Bone marrow (tissue), 2 donors: Measurements from ENCODE around the gene AKR1B15.
"Not testable (repeated sequence)": the region's sequence is repeated elsewhere in the genome, so short reads cannot be mapped to it uniquely, and the experiment has no call there.

Experiments used
- DNase-seq, 2 donors: peaks; one replicate each; lab custom pipeline; 2025; lab: John Stamatoyannopoulos, UW

The AKR1B15 gene

GRCh38 chr7:134548877-134549276 is at the start of gene AKR1B15:
TSS of gene AKR1B15 (plus strand) at chr7:134549110. CDS start at chr7:134564620, 15,510 bp downstream.
- no peak for DNase-seq

GRCh38 chr7:134500406-134500805 is 48.5 kb upstream of the AKR1B15 start:
- DNase-seq, result no peak

- no peak for DNase-seq
Measured at GRCh38 chr7:134500982-134501381, 47.9 kb upstream of the AKR1B15 start.

GRCh38 chr7:134502463-134503371 is 46.2 kb upstream of the AKR1B15 start:
- no peak for DNase-seq

- no peak for DNase-seq
Measured at GRCh38 chr7:134504660-134505164, 44.2 kb upstream of the AKR1B15 start.

GRCh38 chr7:134505856-134506255 is 43.1 kb upstream of the AKR1B15 start:
- no peak for DNase-seq

GRCh38 chr7:134509010-134509409 is 39.9 kb upstream of the AKR1B15 start:
- DNase-seq, result no peak

GRCh38 chr7:134510646-134511045 is 38.3 kb upstream of the AKR1B15 start:
- no peak for DNase-seq

GRCh38 chr7:134512271-134512670 is 36.6 kb upstream of the AKR1B15 start:
- no peak for DNase-seq

GRCh38 chr7:134513169-134513752 is 35.6 kb upstream of the AKR1B15 start:
- DNase-seq, result no peak

- no peak for DNase-seq
Measured at GRCh38 chr7:134514106-134514505, 34.8 kb upstream of the AKR1B15 start.

- peak in 1 of 2 donors; percentile 13 for DNase-seq
Measured at GRCh38 chr7:134514663-134515062, 34.2 kb upstream of the AKR1B15 start.

- DNase-seq, result no peak
Measured at GRCh38 chr7:134515569-134516468, 33.1 kb upstream of the AKR1B15 start.

GRCh38 chr7:134520130-134520529 is 28.8 kb upstream of the AKR1B15 start:
- DNase-seq, result no peak

GRCh38 chr7:134522601-134523000 is 26.3 kb upstream of the AKR1B15 start:
- DNase-seq, result no peak

- not testable (repeated sequence) for DNase-seq
Measured at GRCh38 chr7:134525449-134525848, 23.5 kb upstream of the AKR1B15 start.

- DNase-seq, result not testable (repeated sequence)
Measured at GRCh38 chr7:134526552-134527248, 22.2 kb upstream of the AKR1B15 start.

- DNase-seq, result no peak
Measured at GRCh38 chr7:134527979-134528371, 20.9 kb upstream of the AKR1B15 start.

GRCh38 chr7:134528749-134529148 is 20.2 kb upstream of the AKR1B15 start:
- no peak for DNase-seq

- DNase-seq, result no peak
Measured at GRCh38 chr7:134530460-134530859, 18.4 kb upstream of the AKR1B15 start.

GRCh38 chr7:134532180-134532953 is 16.5 kb upstream of the AKR1B15 start:
- no peak for DNase-seq
